GM06990 (cell line): Measurements from ENCODE around the gene DTWD2.

ENCODE experiments used
- DNase-seq: peaks from one replicate; pipeline ENCODE4 v3.0.0-alpha.2; 2011; ENCODE audit not compliant: insufficient read length; ENCODE audit errors: extremely low read depth
- H3K27me3 ChIP-seq: replicated peaks from 2 replicates; pipeline ENCODE4 v1.6.0; 2011; ENCODE audit warnings: low read length; ENCODE audit not compliant: control insufficient read depth, insufficient read depth
- H3K36me3 ChIP-seq: 2 replicates; pipeline ENCODE4 v1.5.1; 2011; ENCODE audit warnings: low read length; ENCODE audit not compliant: control insufficient read depth, insufficient read depth
- H3K4me3 ChIP-seq: replicated peaks from 2 replicates; pipeline ENCODE4 v1.5.1; 2011; ENCODE audit warnings: low read depth, mild to moderate bottlenecking, control low read depth, low read length
- CTCF ChIP-seq: IDR thresholded peaks from 2 replicates; pipeline ENCODE4 v1.5.1; 2011; ENCODE audit warnings: low read length, control low read depth, mild to moderate bottlenecking, inconsistent platforms; ENCODE audit not compliant: insufficient read depth, poor library complexity, severe bottlenecking

Gene DTWD2

GRCh38 chr5:119021149-119021732 lies 32.9 kb upstream of the DTWD2 start:
- H3K27me3 ChIP-seq = no peaks in the 10 kb centered on the region
- no peak overlapping the region for H3K4me3 ChIP-seq
- no peak for DNase-seq
- TF ChIP-seq CTCF = no peak
- H3K36me3 ChIP-seq = no peaks in the 10 kb centered on the region

- Histone ChIP-seq H3K36me3 (no peaks in the 10 kb centered on the region), H3K4me3 (no peak overlapping the region), H3K27me3 (no peaks in the 10 kb centered on the region)
- TF ChIP-seq CTCF = no peak
- no peak for DNase-seq
These were observed 31.6 kb upstream of the DTWD2 start for GRCh38 chr5:119019949-119020348.

- Histone ChIP-seq H3K36me3 (no peaks in the 10 kb centered on the region), H3K27me3 (no peaks in the 10 kb centered on the region), H3K4me3 (no peak overlapping the region)
- no peak for DNase-seq
- no peak for TF ChIP-seq CTCF
These were observed 31.2 kb upstream of the DTWD2 start for GRCh38 chr5:119019501-119019900.

- Histone ChIP-seq H3K36me3 (no peaks in the 10 kb centered on the region), H3K4me3 (no peak overlapping the region), H3K27me3 (no peaks in the 10 kb centered on the region)
- TF ChIP-seq CTCF = no peak
- DNase-seq = no peak
These were observed 29.6 kb upstream of the DTWD2 start for GRCh38 chr5:119017994-119018393.

GRCh38 chr5:119016125-119016774 lies 27.9 kb upstream of the DTWD2 start:
- Histone ChIP-seq H3K36me3 (no peaks in the 10 kb centered on the region), H3K27me3 (no peaks in the 10 kb centered on the region), H3K4me3 (no peak overlapping the region)
- TF ChIP-seq CTCF = no peak
- DNase-seq = peak; percentile 57
